ACC112 (cell line): ENCODE results near the gene NR4A1.

Experiments used
- H2AFZ ChIP-seq: fragments of 200-600 bp; sonication (generic); one replicate; pipeline ENCODE4 v1.6.0; 2017; ENCODE audit warnings: antibody characterized with exemption, low read length; ENCODE audit not compliant: unreplicated experiment
- H3K27ac ChIP-seq: fragments of 200-600 bp; sonication (generic); 2 replicates; pipeline ENCODE4 v1.5.1; 2014; ENCODE audit warnings: low read depth, mild to moderate bottlenecking, antibody characterized with exemption, low read length, moderate library complexity
- H3K27me3 ChIP-seq: fragments of 200-600 bp; sonication (generic); 2 replicates; pipeline ENCODE4 v1.6.1; 2014; ENCODE audit warnings: mild to moderate bottlenecking, antibody characterized with exemption, low read length, moderate library complexity, mixed read lengths; ENCODE audit not compliant: insufficient read depth
- H3K36me3 ChIP-seq: fragments of 200-600 bp; sonication (generic); 2 replicates; pipeline ENCODE4 v1.6.1; 2016; ENCODE audit warnings: mild to moderate bottlenecking, antibody characterized with exemption, low read length, moderate library complexity, mixed read lengths; ENCODE audit not compliant: insufficient read depth
- H3K4me1 ChIP-seq: fragments of 200-600 bp; sonication (generic); one replicate; pipeline ENCODE4 v1.6.1; 2016; ENCODE audit warnings: low read length, mixed read lengths; ENCODE audit not compliant: insufficient read depth, unreplicated experiment, control insufficient read depth
- H3K4me3 ChIP-seq: fragments of 200-600 bp; sonication (generic); 2 replicates; pipeline ENCODE4 v1.5.1; 2014; ENCODE audit warnings: mild to moderate bottlenecking, low read depth, low read length
- H3K79me2 ChIP-seq: fragments of 200-600 bp; sonication (generic); one replicate; pipeline ENCODE4 v1.6.0; 2016; ENCODE audit warnings: low read length; ENCODE audit not compliant: control insufficient read depth, unreplicated experiment, insufficient read depth

The NR4A1 gene

GRCh38 chr12:52050758-52051541, at the start of gene NR4A1:
NR4A1 (plus strand) TSS chr12:52051442; CDS start chr12:52054329, 2,887 bp downstream.
- H3K79me2 ChIP-seq, result no peaks in the 10 kb centered on the region
- H3K4me1 ChIP-seq, result peaks cover 13% of the 10 kb centered on the region
- H3K27ac ChIP-seq, result peak within 1 kb of the TSS; percentile 83
- peak within 1 kb of the TSS; percentile 17 for H2AFZ ChIP-seq
- no peaks in the 10 kb centered on the region for H3K36me3 ChIP-seq
- no peaks in the 10 kb centered on the region for H3K27me3 ChIP-seq
- peak within 1 kb of the TSS; percentile 77 for H3K4me3 ChIP-seq

DNA sequence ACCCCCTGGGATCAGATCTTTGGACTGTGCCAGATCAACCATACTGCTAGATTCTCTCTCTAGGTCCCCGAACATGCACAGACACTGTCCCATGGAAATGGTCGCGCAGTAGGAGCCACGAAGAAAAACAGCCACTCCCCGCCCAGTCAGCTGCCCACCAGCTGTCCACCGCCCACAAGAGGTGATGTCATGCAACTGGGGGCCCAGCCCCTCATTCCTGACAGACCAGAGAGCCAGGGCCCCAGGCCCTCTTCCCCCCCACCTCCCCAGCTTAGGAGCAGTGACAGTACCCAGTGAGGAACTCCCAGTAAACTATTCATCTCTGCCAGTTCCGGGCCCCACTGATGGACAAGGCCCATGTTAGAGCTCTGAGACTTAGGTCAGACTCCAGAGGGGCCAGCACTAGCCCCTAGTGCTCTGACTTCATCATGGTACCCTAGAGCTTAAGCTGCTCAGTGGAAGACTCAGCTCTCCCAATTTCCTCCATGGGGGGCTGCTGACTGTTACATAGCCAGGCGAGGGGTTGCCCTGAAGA, 48.2 kb upstream of the NR4A1 start:
- Histone ChIP-seq H2AFZ (no peak overlapping the region), H3K4me1 (no peaks in the 10 kb centered on the region), H3K4me3 (no peak overlapping the region), H3K27ac (no peak overlapping the region), H3K36me3 (peaks cover 4% of the 10 kb centered on the region; the same call in 1 of the 2 replicates), H3K79me2 (no peaks in the 10 kb centered on the region), H3K27me3 (peaks cover 27% of the 10 kb centered on the region)

DNA sequence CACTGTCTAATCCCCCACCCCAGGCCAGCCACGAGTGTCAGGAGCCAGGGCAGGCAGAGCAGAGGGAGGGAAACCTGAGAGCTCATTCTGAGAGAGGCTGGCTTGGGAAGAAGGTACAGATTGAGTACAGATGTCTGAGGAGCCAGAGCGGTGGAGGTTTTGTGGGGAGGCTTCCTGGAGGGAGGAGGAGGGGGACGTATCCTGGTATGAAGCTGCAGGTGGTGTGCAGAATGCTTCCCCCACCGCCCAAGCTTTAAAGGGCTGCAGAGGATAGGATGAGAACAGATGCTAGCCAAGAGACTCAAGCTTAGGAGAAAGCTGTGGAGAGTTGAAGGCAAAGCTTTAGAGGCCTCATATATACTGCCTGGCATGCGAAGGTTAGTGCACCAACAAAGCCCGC, 47.7 kb upstream of the NR4A1 start:
- no peak overlapping the region for H3K27ac ChIP-seq
- H3K4me1 ChIP-seq, result no peaks in the 10 kb centered on the region
- H3K36me3 ChIP-seq, result 0 out of 2 replicates have a peak, but pooled peaks cover 3% of the 10 kb centered on the region
- no peak overlapping the region for H2AFZ ChIP-seq
- no peaks in the 10 kb centered on the region for H3K79me2 ChIP-seq
- H3K4me3 ChIP-seq, result no peak overlapping the region
- peaks cover 29% of the 10 kb centered on the region for H3K27me3 ChIP-seq

GRCh38 chr12:52004042-52004648, 47.1 kb upstream of the NR4A1 start:
- Histone ChIP-seq H3K36me3 (no peaks in the 10 kb centered on the region), H3K27me3 (peaks cover 29% of the 10 kb centered on the region), H3K4me1 (no peaks in the 10 kb centered on the region), H3K27ac (no peak overlapping the region), H2AFZ (no peak overlapping the region), H3K4me3 (no peak overlapping the region), H3K79me2 (no peaks in the 10 kb centered on the region)

DNA sequence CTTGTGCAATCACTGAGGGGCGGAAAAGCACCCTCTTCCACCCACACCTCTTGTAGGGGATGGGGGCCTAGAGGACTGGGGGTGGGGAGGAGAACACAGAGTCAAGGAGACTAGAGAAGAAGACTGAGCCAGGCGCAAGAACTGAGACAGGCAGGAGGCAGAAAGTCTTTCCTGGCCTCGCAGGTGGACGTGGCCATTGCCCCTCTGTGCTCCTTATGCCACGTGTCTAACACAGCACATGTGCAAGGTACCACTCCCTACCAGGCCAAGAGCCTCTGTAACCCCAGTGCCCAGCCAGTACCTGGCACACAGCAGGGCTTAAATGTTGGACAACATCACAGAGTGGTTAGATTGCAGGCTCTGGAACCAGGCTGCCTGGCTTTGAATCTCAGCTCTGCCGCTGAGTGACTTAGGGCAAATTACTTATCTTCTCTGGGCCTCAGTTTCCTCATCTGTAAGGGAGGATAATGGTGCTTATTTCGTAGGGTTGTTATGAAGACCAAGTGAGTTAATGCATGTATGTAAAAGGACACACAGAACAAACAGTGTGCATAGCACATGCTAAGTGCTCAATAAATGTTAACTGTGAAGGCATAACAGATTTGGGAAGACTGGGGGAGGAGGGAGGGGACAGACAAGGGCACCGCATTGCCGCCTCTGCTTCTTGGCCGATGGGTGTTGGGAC, 45.9 kb upstream of the NR4A1 start:
- Histone ChIP-seq H3K27ac (no peak overlapping the region), H3K79me2 (no peaks in the 10 kb centered on the region), H2AFZ (no peak overlapping the region), H3K36me3 (no peaks in the 10 kb centered on the region), H3K4me1 (peaks cover 3% of the 10 kb centered on the region), H3K27me3 (peaks cover 29% of the 10 kb centered on the region), H3K4me3 (no peak overlapping the region)

DNA sequence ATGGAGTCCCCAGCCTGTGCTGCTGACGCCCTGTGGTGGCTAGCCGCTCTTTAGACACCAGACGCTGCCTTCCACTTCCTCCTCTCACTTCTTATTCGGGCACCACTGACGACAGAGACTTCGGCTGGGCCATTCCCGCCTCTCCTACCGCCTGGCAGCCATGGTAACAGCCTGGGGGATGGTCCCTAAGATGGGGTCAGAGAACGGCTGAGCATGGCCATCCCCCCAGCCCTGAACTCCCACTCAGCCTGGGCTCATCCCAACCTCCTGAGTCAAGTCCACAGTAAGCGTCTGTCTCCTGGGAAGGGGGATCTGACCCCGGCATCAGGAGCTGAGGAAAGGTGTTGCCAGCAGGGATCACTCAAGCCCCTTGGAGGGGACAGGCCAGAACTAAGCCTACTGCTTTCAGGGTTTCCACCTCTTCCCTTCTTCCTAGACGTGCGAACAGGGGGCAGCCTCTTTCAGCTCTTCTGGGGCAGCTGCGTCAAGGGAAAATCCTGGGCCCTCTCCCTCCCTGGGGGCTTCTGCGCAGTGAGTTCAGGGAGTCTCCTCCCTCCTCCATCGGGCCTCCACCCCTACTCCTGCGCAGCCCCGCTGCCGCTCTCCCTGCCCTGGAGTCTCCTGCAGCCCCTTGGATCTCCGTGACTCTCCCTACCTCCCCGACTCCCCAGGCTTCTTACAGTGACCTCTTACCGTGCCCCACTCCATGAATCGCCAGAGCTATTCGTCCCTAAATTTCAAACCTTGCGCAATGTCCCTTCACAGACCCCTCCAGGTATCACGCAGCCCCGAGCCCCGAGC, 45.1 kb upstream of the NR4A1 start:
- H3K36me3 ChIP-seq, result no peaks in the 10 kb centered on the region
- H3K4me3 ChIP-seq, result peak overlapping the region; percentile 67
- no peak overlapping the region for H3K27ac ChIP-seq
- H3K79me2 ChIP-seq, result no peaks in the 10 kb centered on the region
- H3K27me3 ChIP-seq, result peaks cover 29% of the 10 kb centered on the region
- no peak overlapping the region for H2AFZ ChIP-seq
- H3K4me1 ChIP-seq, result peaks cover 8% of the 10 kb centered on the region

DNA sequence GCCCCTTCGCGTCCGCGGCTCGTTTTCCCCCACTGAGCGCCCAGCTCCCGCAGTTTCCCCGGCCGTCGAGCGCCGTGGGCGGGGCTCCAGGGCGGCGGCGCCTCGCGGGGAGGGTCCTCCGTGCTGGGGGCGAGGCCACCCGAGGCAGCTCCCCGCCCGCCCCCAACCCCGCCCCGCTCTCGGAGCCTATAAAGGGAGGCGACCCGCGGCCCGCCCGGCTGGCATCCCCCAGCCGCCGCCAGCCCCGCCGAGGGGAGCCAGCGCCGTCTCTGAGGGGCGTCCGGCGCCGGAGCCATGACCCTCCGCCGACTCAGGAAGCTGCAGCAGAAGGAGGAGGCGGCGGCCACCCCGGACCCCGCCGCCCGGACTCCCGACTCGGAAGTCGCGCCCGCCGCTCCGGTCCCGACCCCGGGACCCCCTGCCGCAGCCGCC, 44.5 kb upstream of the NR4A1 start, which contains the start of gene TAMALIN:
TAMALIN (plus strand) TSS at position 221 of the 432 bp plus-strand sequence; CDS start at position 295, 74 bp downstream.
- Histone ChIP-seq H3K79me2 (no peaks in the 10 kb centered on the region), H3K4me1 (peaks cover 8% of the 10 kb centered on the region), H3K36me3 (no peaks in the 10 kb centered on the region), H3K27me3 (peaks cover 29% of the 10 kb centered on the region), H3K27ac (no peak within 1 kb of the TSS), H3K4me3 (peak within 1 kb of the TSS; percentile 67), H2AFZ (no peak within 1 kb of the TSS)

DNA sequence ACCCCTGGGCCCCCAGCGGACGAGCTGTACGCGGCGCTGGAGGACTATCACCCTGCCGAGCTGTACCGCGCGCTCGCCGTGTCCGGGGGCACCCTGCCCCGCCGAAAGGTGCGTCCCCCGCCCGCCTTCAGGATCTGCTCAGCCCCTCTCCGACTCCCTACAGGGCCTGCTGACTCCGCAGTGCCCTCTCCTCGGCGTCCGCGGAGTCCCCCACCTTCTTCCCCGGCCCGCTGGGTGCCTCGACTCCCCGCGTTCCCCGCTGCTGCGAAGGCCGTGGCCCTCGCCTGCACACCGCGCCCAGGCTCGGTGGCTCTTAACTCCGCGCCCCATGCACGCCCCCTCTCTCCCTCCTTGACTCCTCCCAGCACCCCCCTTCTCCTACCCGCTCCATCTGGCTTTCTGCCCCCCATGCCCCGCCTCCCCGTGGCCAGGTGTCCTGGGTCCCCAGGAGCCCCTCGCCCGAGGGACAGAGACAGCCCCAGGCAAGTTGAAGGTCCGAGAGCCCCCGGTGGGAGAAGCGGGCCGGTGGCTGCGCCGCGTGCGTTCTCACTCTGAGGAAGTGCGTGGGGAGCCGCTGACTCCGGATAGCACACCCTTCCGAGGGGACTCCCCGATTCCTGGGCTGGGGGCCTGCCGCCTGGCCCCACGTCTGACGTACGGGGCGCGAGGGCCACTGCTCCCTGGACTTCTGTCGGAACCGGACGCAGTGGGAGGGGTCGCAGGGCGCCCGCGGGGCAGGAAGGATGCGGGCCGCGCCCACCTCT, 43.9 kb upstream of the NR4A1 start:
- H3K27ac ChIP-seq, result no peak overlapping the region
- H2AFZ ChIP-seq, result no peak overlapping the region

GRCh38 chr12:52007982-52008510, 43.2 kb upstream of the NR4A1 start:
- H3K27me3 ChIP-seq, result peaks cover 29% of the 10 kb centered on the region
- peaks cover 8% of the 10 kb centered on the region for H3K4me1 ChIP-seq
- H2AFZ ChIP-seq, result no peak overlapping the region
- no peak overlapping the region for H3K27ac ChIP-seq
- H3K4me3 ChIP-seq, result no peak overlapping the region
- H3K79me2 ChIP-seq, result no peaks in the 10 kb centered on the region
- H3K36me3 ChIP-seq, result no peaks in the 10 kb centered on the region

More for the DNA sequence above, 43.9 kb upstream of the NR4A1 start:
- no peaks in the 10 kb centered on the region for H3K79me2 ChIP-seq
- H3K4me3 ChIP-seq, result peak overlapping the region; percentile 67
- peaks cover 29% of the 10 kb centered on the region for H3K27me3 ChIP-seq
- H3K36me3 ChIP-seq, result no peaks in the 10 kb centered on the region
- peaks cover 8% of the 10 kb centered on the region for H3K4me1 ChIP-seq
